GM21529 (cell line): ENCODE results near the gene TXNRD3.

Experiments used
- ATAC-seq: cut with Tn5 transposase; IDR thresholded peaks from one replicate; pipeline ENCODE4 v1.9.1; 2021; ENCODE audit not compliant: unreplicated experiment

Gene TXNRD3

GRCh38 chr3:126654571-126655383, at the start of gene TXNRD3:
TXNRD3 (minus strand) TSS chr3:126655124.
- ATAC-seq, result no peak

GRCh38 chr3:126703512-126704493, 48.9 kb upstream of the TXNRD3 start, which contains the start of gene CHCHD6:
CHCHD6 (plus strand) TSS chr3:126704240; CDS start chr3:126704313, 73 bp downstream.
- ATAC-seq, result peak; percentile 97

GRCh38 chr3:126699011-126699410, 44.1 kb upstream of the TXNRD3 start:
- no peak for ATAC-seq

- ATAC-seq, result no peak
Measured at GRCh38 chr3:126696701-126697267, 41.9 kb upstream of the TXNRD3 start.

DNA sequence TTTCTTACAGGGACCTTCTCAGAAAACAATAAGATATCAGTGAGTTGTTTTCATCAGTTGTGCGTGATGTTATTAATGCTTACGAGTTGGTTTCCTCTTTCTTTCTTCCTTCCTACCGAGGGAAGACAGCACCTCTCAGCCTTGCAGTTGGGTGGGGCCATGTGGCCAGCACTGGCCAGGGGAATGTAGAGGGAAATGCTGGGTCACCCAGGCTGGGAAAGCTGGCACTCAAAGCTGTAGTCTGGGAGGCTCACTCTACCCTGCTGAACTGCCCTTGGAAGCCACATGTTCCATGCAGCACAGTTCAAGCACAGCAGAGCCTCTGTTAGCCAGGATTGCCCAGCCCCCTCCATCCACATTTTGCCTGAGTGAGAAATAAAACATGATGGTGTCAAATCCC, 39.0 kb upstream of the TXNRD3 start:
- no peak for ATAC-seq

DNA sequence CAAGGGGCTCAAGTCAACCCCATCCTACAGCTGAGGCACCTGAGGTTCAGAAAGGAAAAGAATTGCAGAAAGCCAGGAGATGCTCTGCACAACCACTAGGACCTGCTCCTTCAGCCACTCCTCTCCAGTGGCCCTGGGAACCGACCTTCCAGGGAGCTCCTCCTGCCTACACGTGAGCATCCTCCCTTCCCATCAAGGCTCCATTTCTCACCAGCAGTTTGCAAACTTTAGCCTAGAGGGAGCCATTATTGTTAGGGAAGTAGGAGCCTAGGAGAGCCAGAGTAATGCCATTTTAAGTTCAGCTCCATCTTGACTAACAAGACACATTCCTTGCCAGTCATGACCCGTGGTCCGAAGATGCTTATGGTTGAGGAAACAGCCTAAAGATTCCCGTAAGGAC, 37.9 kb upstream of the TXNRD3 start:
- ATAC-seq, result no peak

- ATAC-seq, result no peak
Measured at GRCh38 chr3:126691765-126692164, 36.8 kb upstream of the TXNRD3 start.

DNA sequence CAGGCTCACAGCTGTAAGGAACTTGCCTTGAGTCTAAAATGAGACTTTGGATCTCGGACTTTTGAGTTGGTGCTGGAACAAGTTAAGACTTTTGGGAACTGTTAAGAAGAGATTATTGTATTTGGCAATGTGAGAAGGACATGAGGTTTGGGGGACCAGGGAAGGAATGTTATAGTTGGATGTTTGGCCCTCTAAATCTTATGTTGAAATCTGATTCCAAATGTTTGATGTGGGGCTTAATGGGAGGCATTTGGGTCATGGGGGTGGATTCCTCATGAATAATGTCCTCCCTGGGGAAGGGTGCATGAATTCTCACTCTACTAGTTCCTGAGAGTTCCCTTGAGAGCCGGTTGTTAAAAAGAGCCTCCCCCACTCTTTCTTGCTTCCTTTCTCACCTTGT, 30.6 kb upstream of the TXNRD3 start:
- no peak for ATAC-seq

- ATAC-seq, result no peak
Measured at GRCh38 chr3:126685021-126685420, 30.1 kb upstream of the TXNRD3 start.

GRCh38 chr3:126684218-126684751, 29.4 kb upstream of the TXNRD3 start:
- ATAC-seq, result no peak

DNA sequence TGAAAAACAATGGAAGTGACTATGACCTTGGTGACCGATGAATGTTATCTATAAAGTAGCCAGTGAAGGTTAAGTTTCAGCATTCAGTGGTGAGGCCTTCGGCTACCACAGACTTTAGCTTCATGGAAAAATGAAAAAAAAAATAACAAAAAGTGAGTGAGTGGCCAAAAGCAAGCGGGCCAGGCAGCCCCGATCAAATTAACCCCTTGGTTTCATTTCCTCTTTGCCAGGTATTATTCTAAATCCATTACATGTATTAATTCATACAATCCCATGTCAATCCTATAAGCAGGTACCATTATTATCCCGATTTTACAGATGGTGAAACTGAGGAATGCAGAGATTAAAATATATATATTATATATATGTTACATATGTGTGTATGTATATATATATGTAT, 28.1 kb upstream of the TXNRD3 start:
- ATAC-seq, result no peak

DNA sequence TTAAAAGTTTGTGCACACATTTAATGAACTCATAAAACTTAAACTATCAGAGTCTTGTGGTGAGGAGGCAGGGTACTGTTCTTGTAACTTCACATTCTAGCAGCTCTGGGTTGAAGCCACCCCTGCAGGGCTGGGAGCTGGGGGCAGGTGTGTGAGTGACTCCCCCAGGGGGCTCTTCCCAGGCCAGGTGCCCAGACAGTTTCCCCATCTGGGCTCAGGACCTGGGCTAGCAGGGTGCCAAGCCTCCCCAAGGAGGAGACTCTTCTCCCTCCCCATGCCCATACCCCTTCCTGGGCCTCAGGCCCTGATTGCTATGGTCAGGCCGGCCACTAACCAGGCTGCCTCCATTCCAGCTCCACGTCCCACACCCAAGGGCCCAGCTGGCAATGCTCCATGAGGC, 27.1 kb upstream of the TXNRD3 start:
- no peak for ATAC-seq

DNA sequence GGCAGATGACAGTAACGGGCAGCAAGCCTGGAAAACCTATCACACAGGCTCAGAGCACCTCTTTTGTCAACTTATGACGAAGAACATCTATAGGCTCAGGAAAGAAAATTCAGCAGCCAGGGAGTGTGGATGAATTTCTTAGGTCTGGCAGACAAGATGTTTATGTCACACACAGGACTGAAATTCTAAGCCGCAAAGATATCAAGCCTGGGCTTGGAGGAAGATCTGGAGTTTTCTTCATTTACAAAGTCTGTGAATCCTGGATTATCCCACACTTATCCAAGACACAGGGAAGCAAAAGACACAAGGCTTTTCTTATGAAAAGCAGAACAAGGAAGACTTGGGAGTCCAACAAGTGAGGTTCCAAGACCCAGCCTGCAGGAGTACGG, 25.7 kb upstream of the TXNRD3 start:
- ATAC-seq, result no peak

DNA sequence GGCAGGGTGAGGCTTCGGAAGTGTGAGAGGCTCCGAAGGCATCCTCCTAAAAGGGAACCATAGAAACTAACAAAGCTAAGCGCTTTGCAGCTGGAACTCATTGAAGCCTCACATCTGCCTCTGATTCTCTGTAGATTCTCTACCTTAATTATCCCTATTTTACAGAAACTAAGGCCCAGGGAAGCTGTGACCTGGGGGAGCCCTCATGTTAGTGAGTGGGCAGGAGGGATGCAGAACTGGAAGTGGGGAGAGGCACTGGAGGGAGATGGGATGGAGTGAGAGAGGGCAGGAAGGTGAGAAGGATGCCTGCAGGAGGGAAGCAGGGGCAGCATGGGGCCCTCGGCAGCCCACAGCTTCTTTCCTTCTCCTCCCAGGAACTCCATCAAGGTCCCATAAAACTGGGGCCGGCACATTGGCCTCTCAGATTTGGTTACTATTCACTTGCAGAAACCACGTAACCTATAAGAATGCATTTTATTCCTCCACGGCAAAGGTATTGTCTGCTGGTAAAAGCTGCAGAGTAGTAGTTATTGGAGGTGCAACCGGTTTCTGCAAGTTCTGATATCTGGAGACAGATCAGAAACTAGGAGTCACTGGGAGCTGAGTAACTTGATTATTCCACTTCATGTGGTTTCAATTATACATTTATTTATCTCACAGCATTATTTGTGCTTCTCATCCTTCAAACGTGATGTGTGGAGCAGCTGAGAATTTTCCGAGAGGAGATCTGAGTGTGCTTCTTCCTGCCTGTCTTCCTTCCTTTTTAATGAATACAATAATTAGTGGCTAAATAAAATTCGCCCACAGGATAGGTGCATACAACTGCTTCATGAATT, 25.1 kb upstream of the TXNRD3 start:
- ATAC-seq, result no peak

DNA sequence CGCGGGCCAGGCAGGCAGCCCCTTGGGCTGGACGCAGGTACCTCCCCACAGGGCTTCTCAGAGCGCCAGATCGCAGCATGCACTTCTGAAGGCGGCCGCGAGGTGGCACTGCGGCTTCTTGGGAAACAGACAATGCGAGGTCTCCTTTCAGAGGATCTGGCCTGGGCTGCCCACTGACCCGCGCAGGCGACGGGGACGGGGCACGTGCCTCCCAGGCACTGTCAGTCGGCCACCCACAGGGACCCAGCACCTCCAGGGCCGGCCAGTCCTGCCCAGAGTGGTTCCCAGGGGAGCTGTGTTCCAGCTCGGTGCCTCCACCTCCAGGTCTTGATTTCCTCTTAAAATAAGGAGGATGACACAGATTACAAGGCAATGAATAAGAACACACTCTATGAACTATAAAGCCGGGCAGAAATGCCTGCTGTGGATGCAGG, 24.4 kb upstream of the TXNRD3 start:
- peak; percentile 48 for ATAC-seq

DNA sequence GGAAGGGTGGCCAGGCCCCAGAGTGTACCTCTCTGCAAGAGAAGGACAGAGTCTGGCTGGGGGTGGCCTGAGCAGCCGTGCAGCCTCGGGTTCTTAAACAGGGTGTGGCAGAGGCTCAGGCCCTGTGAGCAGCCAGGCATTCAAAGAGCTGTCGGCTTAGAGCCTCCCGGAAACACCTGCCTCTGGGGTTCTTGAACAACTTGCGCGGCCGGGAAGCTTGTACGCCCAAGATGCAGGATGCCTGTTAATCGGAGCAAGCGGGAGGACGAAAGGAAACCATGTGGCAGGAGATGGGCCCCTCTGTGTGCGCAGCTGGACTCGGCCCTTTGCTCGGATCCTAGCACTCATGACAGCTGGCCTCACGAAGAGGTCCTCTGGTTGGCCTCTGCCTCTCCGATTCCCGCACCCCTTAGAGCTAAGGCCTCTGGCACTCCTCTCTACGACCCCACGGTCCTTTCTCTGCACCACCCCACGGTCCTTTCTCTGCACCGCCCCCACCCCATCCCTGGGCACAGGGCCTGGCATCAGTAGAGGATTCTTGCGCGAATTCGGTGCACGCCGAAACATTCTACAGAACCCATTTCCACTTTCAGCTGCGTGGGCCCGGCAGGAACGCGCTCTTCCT, 23.9 kb upstream of the TXNRD3 start:
- no peak for ATAC-seq

DNA sequence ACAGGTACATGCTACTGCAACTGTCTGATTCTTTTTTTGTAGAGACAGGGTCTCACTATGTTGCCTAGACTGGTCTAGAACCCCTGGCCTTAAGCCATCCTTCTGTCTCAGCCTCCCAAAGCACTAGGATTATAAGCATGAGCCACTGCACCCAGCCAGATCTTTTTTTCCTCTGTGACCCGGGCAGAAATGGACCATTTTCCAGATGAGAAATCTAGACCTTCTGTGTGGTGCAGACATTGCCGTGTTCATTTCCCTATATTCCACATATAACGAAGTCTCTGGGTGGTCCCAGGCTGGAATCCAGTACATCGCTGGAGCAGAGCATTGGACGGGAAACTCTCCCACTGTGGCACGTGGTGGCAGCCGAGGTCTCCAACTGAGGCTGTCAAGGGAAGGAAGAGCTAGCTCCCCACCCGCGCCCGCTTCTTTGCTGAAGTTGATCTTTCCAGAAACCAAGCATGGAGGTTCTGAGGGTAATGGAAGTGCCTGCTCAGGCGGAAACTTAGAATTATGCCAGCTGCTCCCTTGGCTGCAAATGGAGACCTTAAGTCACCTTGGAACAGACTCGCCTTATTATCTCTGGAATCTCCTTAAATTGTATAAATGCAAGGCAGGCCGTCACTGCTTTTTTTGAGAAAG, 23.1 kb upstream of the TXNRD3 start:
- no peak for ATAC-seq

DNA sequence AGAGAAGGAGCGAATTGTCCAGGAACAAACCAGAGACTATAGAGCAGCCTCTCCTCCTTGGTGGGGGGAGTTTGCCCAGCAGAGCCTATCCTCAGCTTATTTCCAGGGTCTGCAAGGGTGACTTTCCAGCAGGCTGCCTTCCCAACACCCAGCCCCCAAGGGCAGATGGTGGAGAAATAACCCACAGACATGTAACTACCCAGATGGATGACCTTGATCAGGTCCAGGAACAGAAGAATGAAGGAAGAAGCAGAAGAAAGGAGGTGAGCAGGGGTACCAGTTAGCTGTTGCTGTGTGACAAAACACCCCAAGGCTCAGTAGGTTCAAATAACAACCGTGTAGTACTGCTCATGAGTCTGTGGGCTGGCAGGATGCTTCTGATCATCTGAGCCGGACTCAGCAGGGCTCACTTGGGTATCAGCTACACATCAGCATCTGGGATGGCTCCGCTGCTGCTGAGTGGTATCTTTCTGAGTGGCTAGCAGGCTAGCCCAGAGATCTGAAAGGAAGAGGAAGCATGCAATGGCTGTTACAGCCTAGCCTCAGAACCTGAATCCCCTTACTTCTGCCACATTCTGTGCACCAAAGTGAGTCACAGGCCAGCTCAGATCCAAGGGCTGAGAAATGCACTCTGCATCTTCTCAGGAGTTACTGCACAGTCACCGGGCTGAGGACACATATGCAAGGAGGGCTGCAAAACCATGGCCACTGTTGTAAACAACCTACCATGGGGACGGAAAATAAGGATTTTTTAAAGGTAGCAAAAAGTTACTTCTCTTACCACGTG, 22.2 kb upstream of the TXNRD3 start:
- ATAC-seq, result no peak

DNA sequence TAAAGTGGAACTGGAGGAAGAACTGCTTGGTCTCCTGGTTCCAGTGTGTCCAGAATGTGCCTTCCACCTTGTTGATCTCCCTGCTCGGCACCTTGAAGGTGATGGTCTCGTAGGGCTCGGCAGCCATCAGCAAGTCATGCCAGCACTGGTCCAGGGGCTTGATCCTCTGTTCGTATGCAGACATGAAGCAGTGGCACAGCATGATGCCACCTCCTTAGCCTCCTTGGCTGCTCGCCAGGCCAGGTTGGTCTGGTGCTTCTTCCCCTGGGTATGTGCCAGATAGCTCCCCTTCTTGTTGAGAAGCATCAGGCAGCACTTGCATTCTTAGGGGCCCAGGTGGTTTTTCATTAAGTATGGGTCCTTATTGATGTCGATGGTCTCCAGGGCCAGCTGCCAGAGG, 17.8 kb upstream of the TXNRD3 start:
- ATAC-seq, result no peak
